DOHH2 (cell line): Measurements from ENCODE around the gene LRRC3.

ENCODE experiments used
- H3F3A ChIP-seq: fragments of 200-600 bp; sonication (generic), shearing (Covaris generic); 2 replicates; pipeline ENCODE4 v1.6.0; 2016; ENCODE audit warnings: antibody characterized with exemption, mild to moderate bottlenecking; ENCODE audit not compliant: control insufficient read depth, insufficient read depth
- H3K27ac ChIP-seq: fragments of 200-600 bp; sonication (generic); 2 replicates; pipeline ENCODE4 v1.5.1; 2014; ENCODE audit warnings: low read depth, mild to moderate bottlenecking, low read length, moderate library complexity
- H3K27me3 ChIP-seq: fragments of 200-600 bp; sonication (generic); 2 replicates; pipeline ENCODE4 v1.6.1; 2014; ENCODE audit warnings: mild to moderate bottlenecking, low read length, mixed read lengths; ENCODE audit not compliant: control insufficient read depth
- H3K36me3 ChIP-seq: fragments of 200-600 bp; sonication (generic); 2 replicates; pipeline ENCODE4 v1.6.1; 2014; ENCODE audit warnings: mild to moderate bottlenecking, low read length, moderate library complexity, mixed read lengths; ENCODE audit not compliant: control insufficient read depth
- H3K4me1 ChIP-seq: fragments of 200-600 bp; sonication (generic); 2 replicates; pipeline ENCODE4 v1.6.1; 2014; ENCODE audit warnings: mild to moderate bottlenecking, low read length, mixed read lengths; ENCODE audit not compliant: control insufficient read depth
- H3K4me2 ChIP-seq: fragments of 200-600 bp; sonication (generic); 2 replicates; pipeline ENCODE4 v1.6.0; 2014; ENCODE audit warnings: mild to moderate bottlenecking, low read length, moderate library complexity
- H3K4me3 ChIP-seq: fragments of 200-600 bp; sonication (generic); 2 replicates; pipeline ENCODE4 v1.5.1; 2014; ENCODE audit warnings: mild to moderate bottlenecking, low read length, mixed read lengths
- H3K79me2 ChIP-seq: fragments of 200-600 bp; sonication (generic); 2 replicates; pipeline ENCODE4 v1.6.1; 2014; ENCODE audit warnings: mild to moderate bottlenecking, low read length, mixed read lengths; ENCODE audit not compliant: control insufficient read depth
- H3K9me2 ChIP-seq: fragments of 200-600 bp; sonication (generic); replicated peaks from 2 replicates; pipeline ENCODE4 v1.6.1; 2014; ENCODE audit warnings: mild to moderate bottlenecking, low read length, mixed read lengths; ENCODE audit not compliant: control insufficient read depth
- H3K9me3 ChIP-seq: fragments of 200-600 bp; sonication (generic); 2 replicates; pipeline ENCODE4 v1.6.1; 2014; ENCODE audit warnings: antibody characterized with exemption, low read length, mixed read lengths; ENCODE audit not compliant: control insufficient read depth, insufficient read depth
- H4K20me1 ChIP-seq: fragments of 200-600 bp; sonication (generic); 2 replicates; pipeline ENCODE4 v1.6.0; 2014; ENCODE audit warnings: low read depth, mild to moderate bottlenecking, antibody characterized with exemption, low read length, moderate library complexity; ENCODE audit not compliant: control insufficient read depth, insufficient read depth
- CTCF ChIP-seq: fragments of 200-600 bp; sonication (generic); IDR thresholded peaks from one replicate; pipeline ENCODE4 v1.5.1; 2014; ENCODE audit warnings: antibody characterized with exemption, mild to moderate bottlenecking, low read depth, low read length; ENCODE audit not compliant: poor library complexity, severe bottlenecking
- EZH2phosphoT487 ChIP-seq: fragments of 200-600 bp; sonication (generic); IDR thresholded peaks from 2 replicates; pipeline ENCODE4 v1.6.1; 2017; ENCODE audit warnings: borderline replicate concordance, mild to moderate bottlenecking, antibody characterized with exemption, low read length, moderate library complexity, mixed read lengths

The LRRC3 gene

GRCh38 chr21:44423941-44424607 is 31.2 kb upstream of the LRRC3 start:
- H4K20me1 ChIP-seq: no peaks in the 10 kb centered on the region
- no peak for TF ChIP-seq CTCF
- no peak for TF ChIP-seq EZH2phosphoT487
- H3F3A ChIP-seq: peaks cover 10% of the 10 kb centered on the region
- no peak overlapping the region for H3K4me2 ChIP-seq
- no peaks in the 10 kb centered on the region for H3K9me2 ChIP-seq
- no peak overlapping the region for H3K27ac ChIP-seq
- H3K9me3 ChIP-seq: peaks cover 29% of the 10 kb centered on the region
- H3K4me1 ChIP-seq: peaks cover 4% of the 10 kb centered on the region
- no peaks in the 10 kb centered on the region for H3K36me3 ChIP-seq
- no peaks in the 10 kb centered on the region for H3K79me2 ChIP-seq
- H3K4me3 ChIP-seq: no peak overlapping the region
- H3K27me3 ChIP-seq: no peaks in the 10 kb centered on the region

GRCh38 chr21:44424608-44425306 is 30.6 kb upstream of the LRRC3 start:
- Histone ChIP-seq H3K9me3 (peaks cover 24% of the 10 kb centered on the region), H3K36me3 (no peaks in the 10 kb centered on the region), H3F3A (peaks cover 10% of the 10 kb centered on the region), H3K4me1 (peaks cover 4% of the 10 kb centered on the region), H3K4me2 (no peak overlapping the region), H3K9me2 (no peaks in the 10 kb centered on the region), H4K20me1 (no peaks in the 10 kb centered on the region), H3K27ac (no peak overlapping the region), H3K27me3 (no peaks in the 10 kb centered on the region), H3K79me2 (no peaks in the 10 kb centered on the region), H3K4me3 (no peak overlapping the region)
- TF ChIP-seq CTCF (no peak), EZH2phosphoT487 (no peak)

- Histone ChIP-seq H3K4me1 (peaks cover 4% of the 10 kb centered on the region), H4K20me1 (no peaks in the 10 kb centered on the region), H3F3A (peaks cover 10% of the 10 kb centered on the region), H3K9me3 (peaks cover 27% of the 10 kb centered on the region), H3K36me3 (no peaks in the 10 kb centered on the region), H3K4me3 (no peak overlapping the region), H3K79me2 (no peaks in the 10 kb centered on the region), H3K4me2 (no peak overlapping the region), H3K9me2 (no peaks in the 10 kb centered on the region), H3K27ac (no peak overlapping the region), H3K27me3 (no peaks in the 10 kb centered on the region)
- TF ChIP-seq EZH2phosphoT487 (no peak), CTCF (no peak)
Observed at GRCh38 chr21:44425307-44425894, 29.9 kb upstream of the LRRC3 start.
